Loucy (cell line): ENCODE results near the gene KDM2B.

Experiments used
- EZH2phosphoT487 ChIP-seq: fragments of 200-600 bp; IDR thresholded peaks from 2 replicates; pipeline ENCODE4 v1.6.1; 2018; ENCODE audit warnings: antibody characterized with exemption, mild to moderate bottlenecking, moderate library complexity, borderline replicate concordance
- TF ChIP-seq, protein P1 (sequence below): fragments of 200-600 bp; sonication (generic); conservative IDR thresholded peaks from 2 replicates; pipeline ENCODE4 v1.5.1; 2014; ENCODE audit warnings: mild to moderate bottlenecking, antibody characterized with exemption, low read length

GRCh38 chr12:121390856-121391255 is 190.0 kb downstream of the KDM2B start:
- TF ChIP-seq, protein P1, sequence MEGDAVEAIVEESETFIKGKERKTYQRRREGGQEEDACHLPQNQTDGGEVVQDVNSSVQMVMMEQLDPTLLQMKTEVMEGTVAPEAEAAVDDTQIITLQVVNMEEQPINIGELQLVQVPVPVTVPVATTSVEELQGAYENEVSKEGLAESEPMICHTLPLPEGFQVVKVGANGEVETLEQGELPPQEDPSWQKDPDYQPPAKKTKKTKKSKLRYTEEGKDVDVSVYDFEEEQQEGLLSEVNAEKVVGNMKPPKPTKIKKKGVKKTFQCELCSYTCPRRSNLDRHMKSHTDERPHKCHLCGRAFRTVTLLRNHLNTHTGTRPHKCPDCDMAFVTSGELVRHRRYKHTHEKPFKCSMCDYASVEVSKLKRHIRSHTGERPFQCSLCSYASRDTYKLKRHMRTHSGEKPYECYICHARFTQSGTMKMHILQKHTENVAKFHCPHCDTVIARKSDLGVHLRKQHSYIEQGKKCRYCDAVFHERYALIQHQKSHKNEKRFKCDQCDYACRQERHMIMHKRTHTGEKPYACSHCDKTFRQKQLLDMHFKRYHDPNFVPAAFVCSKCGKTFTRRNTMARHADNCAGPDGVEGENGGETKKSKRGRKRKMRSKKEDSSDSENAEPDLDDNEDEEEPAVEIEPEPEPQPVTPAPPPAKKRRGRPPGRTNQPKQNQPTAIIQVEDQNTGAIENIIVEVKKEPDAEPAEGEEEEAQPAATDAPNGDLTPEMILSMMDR: no peak
- no peak for TF ChIP-seq EZH2phosphoT487
